Stimulated activated CD4-positive, alpha-beta T cell treated with anti-CD3 and anti-CD28 coated beads, Interleukin-12 subunit alpha, Interleukin-12 subunit beta, amount 100 ng/mL, for 4 hours (primary cell): Measurements from ENCODE around the gene NUDT16L1.

Experiments used
- DNase-seq: peaks from one replicate; pipeline ENCODE4 v3.0.0-alpha.2; 2020

NUDT16L1 gene

GRCh38 chr16:4664538-4665418 is 28.6 kb upstream of the NUDT16L1 start:
- peak; percentile 37 for DNase-seq

GRCh38 chr16:4666537-4667202 is 26.7 kb upstream of the NUDT16L1 start:
- no peak for DNase-seq

GRCh38 chr16:4667203-4667963 is 26.0 kb upstream of the NUDT16L1 start:
- DNase-seq = no peak

GRCh38 chr16:4668313-4668960 is 24.9 kb upstream of the NUDT16L1 start:
- no peak for DNase-seq

- DNase-seq = no peak
These were observed 19.8 kb upstream of the NUDT16L1 start for GRCh38 chr16:4673387-4674046.

- no peak for DNase-seq
These were observed 18.3 kb upstream of the NUDT16L1 start for GRCh38 chr16:4674926-4675530.

- peak; percentile 32 for DNase-seq
These were observed 17.2 kb upstream of the NUDT16L1 start for GRCh38 chr16:4675864-4676786.

- DNase-seq = no peak
These were observed 16.5 kb upstream of the NUDT16L1 start for GRCh38 chr16:4676831-4677230.

GRCh38 chr16:4677390-4677789 is 16.0 kb upstream of the NUDT16L1 start:
- DNase-seq = no peak

- DNase-seq = no peak
These were observed 15.4 kb upstream of the NUDT16L1 start for GRCh38 chr16:4677994-4678393.

GRCh38 chr16:4678596-4678995 is 14.8 kb upstream of the NUDT16L1 start:
- DNase-seq = no peak

GRCh38 chr16:4679156-4679849 is 14.1 kb upstream of the NUDT16L1 start:
- no peak for DNase-seq

GRCh38 chr16:4679850-4680636 is 13.3 kb upstream of the NUDT16L1 start:
- no peak for DNase-seq

- no peak for DNase-seq
These were observed 12.5 kb upstream of the NUDT16L1 start for GRCh38 chr16:4680673-4681470.

- DNase-seq = no peak
These were observed 11.8 kb upstream of the NUDT16L1 start for GRCh38 chr16:4681471-4682083.

GRCh38 chr16:4682084-4682591 is 11.2 kb upstream of the NUDT16L1 start:
- no peak for DNase-seq

- no peak for DNase-seq
These were observed 10.6 kb upstream of the NUDT16L1 start for GRCh38 chr16:4682616-4683254.
